ENCODE data around the gene ALAD. TPM values are rescaled to one million over a fixed set of nuclear protein-coding genes. Genes with fewer than 3 reads are reported as not detected.
A peak's percentile ranks its signal among the peaks of the same experiment; 100 is the strongest.

ALAD gene
- total and polyA plus RNA-seq, 2 donors (not counting 1 experiment from before 2014, with no cell fraction given): 13.1 to 42.1 TPM

- peak within 1 kb of the TSS; percentile 83 for H3K4me2 ChIP-seq (ENCODE audit: extremely low read depth, insufficient read depth, low read length)
- H4K20me1 ChIP-seq (ENCODE audit: control insufficient read depth, extremely low read depth, insufficient read depth, low read length): no peaks in the 10 kb centered on the region
- no peak for TF ChIP-seq EZH2 (IDR thresholded peaks at IDR 0.05; ENCODE audit: low read length, missing control alignments)
- TF ChIP-seq CTCF (conservative IDR thresholded peaks at IDR 0.05 in 1 of 2, IDR thresholded peaks at IDR 0.05 in 1 of 2; ENCODE audit: low read depth in 1 of 2, low read length in 2 of 2): no peak
- H3K9me3 ChIP-seq (ENCODE audit: control insufficient read depth, insufficient read depth, low read depth, low read length): no peaks in the 10 kb centered on the region
- H3K36me3 ChIP-seq (ENCODE audit: control insufficient read depth, insufficient read depth, low read length): peaks cover 4% of the 10 kb centered on the region
- H3K9ac ChIP-seq (ENCODE audit: insufficient read depth, low read length): peak within 1 kb of the TSS; percentile 62
- H3K4me3 ChIP-seq (replicated peaks in 1 of 4; ENCODE audit: control extremely low read depth in 1 of 4, insufficient read depth in 1 of 4, low read depth in 3 of 4, low read length in 4 of 4): peak within 1 kb of the TSS; percentile 72 to 84 (median 76)
- H3K79me2 ChIP-seq (ENCODE audit: control insufficient read depth, insufficient read depth, low read length): no peaks in the 10 kb centered on the region
- H3K27me3 ChIP-seq (ENCODE audit: control insufficient read depth, insufficient read depth, low read length): no peaks in the 10 kb centered on the region
- peak; percentile 64 to 70 for DNase-seq (ENCODE audit: low read depth in 2 of 2)
- peaks cover 2% of the 10 kb centered on the region for H3K4me1 ChIP-seq (ENCODE audit: control insufficient read depth, extremely low read depth, insufficient read depth, low read length)
- H3K27ac ChIP-seq (ENCODE audit: insufficient read depth, low read length): no peak within 1 kb of the TSS
- peak within 1 kb of the TSS; percentile 94 for H2AFZ ChIP-seq (ENCODE audit: low read length)
These were observed 24.2 kb downstream of the ALAD start, which contains the start of gene HDHD3 for GRCh38 chr9:113376634-113377567. TSS of gene HDHD3 (minus strand) at chr9:113376986. CDS start at chr9:113374354, 2,632 bp downstream.

- H3K9me3 ChIP-seq (ENCODE audit: control insufficient read depth, insufficient read depth, low read depth, low read length): no peaks in the 10 kb centered on the region
- peaks cover 4% of the 10 kb centered on the region for H3K36me3 ChIP-seq (ENCODE audit: control insufficient read depth, insufficient read depth, low read length)
- H2AFZ ChIP-seq (ENCODE audit: low read length): no peak overlapping the region
- no peaks in the 10 kb centered on the region for H3K27me3 ChIP-seq (ENCODE audit: control insufficient read depth, insufficient read depth, low read length)
- no peak overlapping the region for H3K27ac ChIP-seq (ENCODE audit: insufficient read depth, low read length)
- no peak for TF ChIP-seq EZH2 (IDR thresholded peaks at IDR 0.05; ENCODE audit: low read length, missing control alignments)
- TF ChIP-seq CTCF (conservative IDR thresholded peaks at IDR 0.05 in 1 of 2, IDR thresholded peaks at IDR 0.05 in 1 of 2; ENCODE audit: low read depth in 1 of 2, low read length in 2 of 2): no peak
- no peaks in the 10 kb centered on the region for H3K79me2 ChIP-seq (ENCODE audit: control insufficient read depth, insufficient read depth, low read length)
- peak overlapping the region in 1 of 4 experiments; percentile 84 for H3K4me3 ChIP-seq (replicated peaks in 1 of 4; ENCODE audit: control extremely low read depth in 1 of 4, insufficient read depth in 1 of 4, low read depth in 3 of 4, low read length in 4 of 4)
- no peaks in the 10 kb centered on the region for H4K20me1 ChIP-seq (ENCODE audit: control insufficient read depth, extremely low read depth, insufficient read depth, low read length)
- no peak overlapping the region for H3K4me2 ChIP-seq (ENCODE audit: extremely low read depth, insufficient read depth, low read length)
- no peak overlapping the region for H3K9ac ChIP-seq (ENCODE audit: insufficient read depth, low read length)
- DNase-seq (ENCODE audit: low read depth in 2 of 2): no peak
- peaks cover 2% of the 10 kb centered on the region for H3K4me1 ChIP-seq (ENCODE audit: control insufficient read depth, extremely low read depth, insufficient read depth, low read length)
These were observed 25.7 kb downstream of the ALAD start for GRCh38 chr9:113375057-113376023.

All from fibroblast of lung (primary cell).